ENCODE measurements around the gene USP24.

GRCh38 chr1:55073187-55073916, 141.8 kb downstream of the USP24 start:
- TF ChIP-seq POLR2A (IDR thresholded peaks at IDR 0.05), result no peak
- no peak for TF ChIP-seq CTCF (IDR thresholded peaks at IDR 0.05)

Data from uterus (tissue), 2 donors.